Activated CD8-positive, alpha-beta T cell treated with anti-CD3 and anti-CD28 coated beads for 36 hours (primary cell): ENCODE measurements around the gene TTC12. TPM values are rescaled to one million over a fixed set of nuclear protein-coding genes. Genes with fewer than 3 reads are reported as not detected.

ENCODE experiments used
- ATAC-seq: fragments of 200-7000 bp; cut with Tn5 transposase; one replicate; pipeline ENCODE4 v1.10.0; 2021; ENCODE audit warnings: mild to moderate bottlenecking, moderate library complexity
- CTCF ChIA-PET: fragments of 350-600 bp; sonication (Branson Sonifier 250); formaldehyde crosslinking; loops from one replicate; lab custom pipeline; 2021; ENCODE audit warnings: antibody characterized with exemption; lab: Charles Lee
- POLR2A ChIA-PET: fragments of 350-600 bp; sonication (Branson Sonifier 250); formaldehyde crosslinking; loops from one replicate; lab custom pipeline; 2021; ENCODE audit warnings: antibody characterized with exemption; lab: Charles Lee
- DNase-seq: peaks from one replicate; pipeline ENCODE4 v3.0.0-alpha.2; 2020
- H3K27ac Mint-ChIP-seq: one replicate; pipeline ENCODE4 v1.8.0; 2021; ENCODE audit warnings: mild to moderate bottlenecking, mixed read lengths
- H3K27me3 Mint-ChIP-seq: one replicate; pipeline ENCODE4 v1.8.0; 2021; ENCODE audit warnings: mixed read lengths
- H3K36me3 Mint-ChIP-seq: one replicate; pipeline ENCODE4 v1.8.0; 2021; ENCODE audit warnings: low read depth, mixed read lengths
- H3K4me1 Mint-ChIP-seq: one replicate; pipeline ENCODE4 v1.8.0; 2021; ENCODE audit warnings: low read depth, mixed read lengths
- H3K4me3 Mint-ChIP-seq: one replicate; pipeline ENCODE4 v1.8.0; 2021; ENCODE audit warnings: mild to moderate bottlenecking, moderate library complexity, mixed read lengths
- H3K9me3 Mint-ChIP-seq: one replicate; pipeline ENCODE4 v1.8.0; 2021; ENCODE audit warnings: mixed read lengths
- intact Hi-C: fragments of 100-400 bp; cut with micrococcal nuclease; formaldehyde crosslinking; loops from one replicate; pipeline ENCODE4 v1.10.0; 2022
- total RNA-seq, 2 experiments: library from RNA; stranded (reverse); gene quantifications; one replicate each; pipeline ENCODE4 v1.2.3, GENCODE V29; 2021
- TF ChIP-seq, protein P1 (sequence below): fragments of 200-600 bp; IDR thresholded peaks from one replicate; pipeline ENCODE4 v1.8.0; 2022; ENCODE audit warnings: antibody characterized with exemption, mild to moderate bottlenecking

The TTC12 gene
- total RNA-seq, 2 experiments from 2014 or later: 5.7 to 6.7 TPM

DNA sequence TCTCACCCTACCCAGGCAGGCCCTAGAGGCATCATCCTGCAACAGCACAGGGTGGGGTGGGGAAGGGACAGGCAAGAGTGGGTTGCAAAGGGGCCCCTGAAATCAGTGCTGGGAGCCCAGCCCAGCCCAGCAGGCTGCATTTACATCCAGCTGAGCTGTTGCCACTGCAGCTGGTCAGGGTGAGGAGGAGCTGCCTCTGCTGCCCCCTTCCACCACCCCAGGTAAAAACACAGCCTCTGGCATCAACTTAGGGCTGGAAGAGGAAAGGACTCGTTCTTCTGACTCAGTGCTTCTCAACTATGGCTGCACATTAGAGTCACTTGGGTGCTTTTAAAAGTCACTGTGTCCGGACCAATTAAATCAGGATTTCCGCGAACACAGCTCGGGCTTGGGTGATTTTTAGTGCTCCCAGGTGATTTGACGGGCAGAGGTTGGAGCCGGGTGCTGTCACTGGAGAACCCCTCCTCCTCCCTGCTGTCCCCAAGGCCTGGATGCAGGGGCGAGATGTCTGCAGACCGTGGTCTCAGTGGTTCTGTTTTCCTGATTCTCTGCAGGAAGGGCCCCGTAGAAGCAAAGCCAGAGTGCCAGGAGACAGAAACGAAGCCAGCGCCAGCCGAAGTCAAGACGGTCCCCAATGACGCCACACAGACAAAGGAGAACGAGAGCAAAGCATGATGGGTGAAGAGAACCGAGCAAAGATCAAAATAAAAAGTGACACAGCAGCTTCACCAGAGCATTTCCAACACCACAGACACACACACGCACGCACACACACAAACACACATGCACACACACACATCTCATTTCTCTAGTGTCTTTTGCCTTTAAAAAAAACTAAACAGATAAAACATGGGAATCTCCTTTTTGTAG lies 39.4 kb upstream of the TTC12 start:
- Mint-ChIP-seq H3K9me3 (no peaks in the 10 kb centered on the region), H3K27ac (no peak overlapping the region), H3K27me3 (peaks cover 2% of the 10 kb centered on the region), H3K4me1 (no peaks in the 10 kb centered on the region), H3K36me3 (no peaks in the 10 kb centered on the region), H3K4me3 (no peak overlapping the region)
- TF ChIP-seq, protein P1, sequence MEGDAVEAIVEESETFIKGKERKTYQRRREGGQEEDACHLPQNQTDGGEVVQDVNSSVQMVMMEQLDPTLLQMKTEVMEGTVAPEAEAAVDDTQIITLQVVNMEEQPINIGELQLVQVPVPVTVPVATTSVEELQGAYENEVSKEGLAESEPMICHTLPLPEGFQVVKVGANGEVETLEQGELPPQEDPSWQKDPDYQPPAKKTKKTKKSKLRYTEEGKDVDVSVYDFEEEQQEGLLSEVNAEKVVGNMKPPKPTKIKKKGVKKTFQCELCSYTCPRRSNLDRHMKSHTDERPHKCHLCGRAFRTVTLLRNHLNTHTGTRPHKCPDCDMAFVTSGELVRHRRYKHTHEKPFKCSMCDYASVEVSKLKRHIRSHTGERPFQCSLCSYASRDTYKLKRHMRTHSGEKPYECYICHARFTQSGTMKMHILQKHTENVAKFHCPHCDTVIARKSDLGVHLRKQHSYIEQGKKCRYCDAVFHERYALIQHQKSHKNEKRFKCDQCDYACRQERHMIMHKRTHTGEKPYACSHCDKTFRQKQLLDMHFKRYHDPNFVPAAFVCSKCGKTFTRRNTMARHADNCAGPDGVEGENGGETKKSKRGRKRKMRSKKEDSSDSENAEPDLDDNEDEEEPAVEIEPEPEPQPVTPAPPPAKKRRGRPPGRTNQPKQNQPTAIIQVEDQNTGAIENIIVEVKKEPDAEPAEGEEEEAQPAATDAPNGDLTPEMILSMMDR: no peak
- ATAC-seq (no peak), DNase-seq (no peak)
- POLR2A ChIA-PET: no interaction called here
- intact Hi-C loops: no loop called here
- CTCF ChIA-PET: no interaction called here

DNA sequence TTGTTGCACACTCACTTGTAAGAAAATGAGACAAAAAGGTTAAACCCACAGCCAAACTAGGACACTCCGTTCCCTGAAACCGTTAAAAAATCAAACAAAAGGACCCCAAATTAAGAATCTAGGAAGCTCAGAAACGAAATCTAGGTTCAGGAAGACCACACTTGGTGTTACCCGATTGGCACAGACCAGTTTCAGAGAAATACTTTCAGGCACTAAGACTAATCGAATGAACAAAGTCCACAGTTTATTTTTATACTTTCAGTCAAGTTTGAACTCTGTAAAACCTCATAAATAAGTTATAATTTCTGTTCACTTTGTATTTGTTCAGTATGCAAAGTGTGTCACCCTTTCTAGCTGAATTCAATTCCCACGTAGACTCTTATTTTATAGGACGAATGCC lies 38.8 kb upstream of the TTC12 start:
- CTCF ChIA-PET: interaction anchor here (1.6 kb wide), 1 partner anchor 14 kb away, joined by 4 read pairs; no protein-coding TSS in a partner anchor
- no peak for DNase-seq
- H3K27ac Mint-ChIP-seq: no peak overlapping the region
- no peaks in the 10 kb centered on the region for H3K36me3 Mint-ChIP-seq
- TF ChIP-seq, protein P1: no peak
- H3K27me3 Mint-ChIP-seq: peaks cover 2% of the 10 kb centered on the region
- no peaks in the 10 kb centered on the region for H3K9me3 Mint-ChIP-seq
- H3K4me3 Mint-ChIP-seq: no peak overlapping the region
- ATAC-seq: no peak
- POLR2A ChIA-PET: no interaction called here
- no peaks in the 10 kb centered on the region for H3K4me1 Mint-ChIP-seq
- intact Hi-C loops: no loop called here

DNA sequence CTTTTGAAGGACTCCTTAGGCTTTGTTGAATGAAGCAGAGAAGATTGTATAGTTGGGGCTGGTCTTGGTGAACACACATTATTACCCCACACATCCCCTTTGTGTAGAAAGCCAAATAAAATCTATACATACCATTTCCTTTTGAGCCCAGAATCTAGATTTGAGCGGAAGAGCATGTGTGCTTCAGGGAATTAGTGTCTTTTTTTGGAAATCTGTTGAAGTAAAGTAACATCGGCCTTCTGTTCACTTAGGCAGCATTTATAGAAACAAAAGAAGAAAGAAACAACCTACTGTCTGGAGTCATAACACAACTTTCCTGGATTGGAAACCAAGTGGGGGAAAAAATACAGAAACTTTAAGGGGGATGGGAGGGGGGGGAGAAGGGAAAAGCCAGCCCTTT lies 37.9 kb upstream of the TTC12 start:
- H3K27ac Mint-ChIP-seq: no peak overlapping the region
- H3K36me3 Mint-ChIP-seq: no peaks in the 10 kb centered on the region
- H3K27me3 Mint-ChIP-seq: peaks cover 2% of the 10 kb centered on the region
- intact Hi-C loops: no loop called here
- ChIA-PET POLR2A (no interaction called here), CTCF (interaction anchor here (1.6 kb wide), 1 partner anchor 14 kb away, joined by 4 read pairs; no protein-coding TSS in a partner anchor)
- no peak for DNase-seq
- TF ChIP-seq, protein P1: no peak
- no peak for ATAC-seq
- no peaks in the 10 kb centered on the region for H3K4me1 Mint-ChIP-seq
- H3K9me3 Mint-ChIP-seq: no peaks in the 10 kb centered on the region
- H3K4me3 Mint-ChIP-seq: no peak overlapping the region

DNA sequence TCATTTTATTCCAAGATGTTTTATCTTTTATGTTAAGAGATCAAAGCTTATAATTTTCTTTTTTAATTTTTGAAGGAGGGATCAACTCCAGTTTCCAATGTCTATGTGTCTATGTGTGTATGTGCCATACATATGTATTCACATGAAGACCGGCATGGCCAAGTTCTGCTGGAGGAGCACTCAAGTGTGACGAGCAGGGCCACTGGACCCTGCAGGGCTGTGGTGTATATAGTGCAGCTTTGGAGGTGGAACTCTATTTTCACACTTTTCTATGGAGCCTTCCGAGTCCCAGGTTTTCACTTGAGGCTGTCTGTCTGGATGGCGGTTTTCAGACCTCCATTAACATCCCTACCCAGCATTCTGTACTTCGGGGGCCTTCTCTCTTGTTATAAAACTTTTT lies 36.5 kb upstream of the TTC12 start:
- ChIA-PET CTCF (no interaction called here), POLR2A (no interaction called here)
- TF ChIP-seq, protein P1: no peak
- DNase-seq (no peak), ATAC-seq (no peak)
- Mint-ChIP-seq H3K36me3 (no peaks in the 10 kb centered on the region), H3K27me3 (no peaks in the 10 kb centered on the region), H3K27ac (no peak overlapping the region), H3K4me1 (no peaks in the 10 kb centered on the region), H3K4me3 (no peak overlapping the region), H3K9me3 (no peaks in the 10 kb centered on the region)
- intact Hi-C loops: no loop called here

DNA sequence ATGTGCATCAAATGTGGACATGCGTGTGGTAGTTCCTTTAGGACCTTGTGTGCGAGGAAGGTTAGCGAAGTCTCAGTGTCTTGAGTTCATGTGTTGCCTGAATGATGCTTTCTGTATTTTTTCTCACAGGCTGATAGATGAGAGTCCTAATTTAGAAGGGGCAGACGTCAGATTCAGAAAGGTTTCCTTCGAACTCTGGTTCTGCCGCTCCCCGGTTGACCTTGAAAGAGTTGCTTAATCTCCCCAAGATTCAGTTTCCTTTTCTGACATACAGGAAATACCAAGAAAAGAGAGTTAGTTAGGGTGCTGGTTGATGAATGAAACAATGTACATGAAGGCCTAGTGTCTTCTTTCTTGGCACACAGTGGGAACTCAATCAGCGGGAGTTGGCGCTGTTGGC lies 35.9 kb upstream of the TTC12 start:
- Mint-ChIP-seq H3K4me3 (no peak overlapping the region), H3K27ac (no peak overlapping the region), H3K36me3 (no peaks in the 10 kb centered on the region), H3K27me3 (no peaks in the 10 kb centered on the region), H3K4me1 (no peaks in the 10 kb centered on the region), H3K9me3 (no peaks in the 10 kb centered on the region)
- ATAC-seq (no peak), DNase-seq (no peak)
- ChIA-PET CTCF (interaction anchor here (1.2 kb wide), 1 partner anchor 11 kb away, joined by 5 read pairs; no protein-coding TSS in a partner anchor), POLR2A (no interaction called here)
- TF ChIP-seq, protein P1: no peak
- intact Hi-C loops: no loop called here
